C4-2B (cell line): ENCODE measurements around the gene TMEM185B.

Experiments used
- ZFX ChIP-seq: fragments of 450-650 bp; IDR thresholded peaks from 2 replicates; pipeline ENCODE4 v1.6.1; 2017
- TF ChIP-seq, protein P1 (sequence below): fragments of 450-650 bp; conservative IDR thresholded peaks from 2 replicates; pipeline ENCODE4 v1.5.1; 2017; ENCODE audit warnings: mild to moderate bottlenecking

DNA sequence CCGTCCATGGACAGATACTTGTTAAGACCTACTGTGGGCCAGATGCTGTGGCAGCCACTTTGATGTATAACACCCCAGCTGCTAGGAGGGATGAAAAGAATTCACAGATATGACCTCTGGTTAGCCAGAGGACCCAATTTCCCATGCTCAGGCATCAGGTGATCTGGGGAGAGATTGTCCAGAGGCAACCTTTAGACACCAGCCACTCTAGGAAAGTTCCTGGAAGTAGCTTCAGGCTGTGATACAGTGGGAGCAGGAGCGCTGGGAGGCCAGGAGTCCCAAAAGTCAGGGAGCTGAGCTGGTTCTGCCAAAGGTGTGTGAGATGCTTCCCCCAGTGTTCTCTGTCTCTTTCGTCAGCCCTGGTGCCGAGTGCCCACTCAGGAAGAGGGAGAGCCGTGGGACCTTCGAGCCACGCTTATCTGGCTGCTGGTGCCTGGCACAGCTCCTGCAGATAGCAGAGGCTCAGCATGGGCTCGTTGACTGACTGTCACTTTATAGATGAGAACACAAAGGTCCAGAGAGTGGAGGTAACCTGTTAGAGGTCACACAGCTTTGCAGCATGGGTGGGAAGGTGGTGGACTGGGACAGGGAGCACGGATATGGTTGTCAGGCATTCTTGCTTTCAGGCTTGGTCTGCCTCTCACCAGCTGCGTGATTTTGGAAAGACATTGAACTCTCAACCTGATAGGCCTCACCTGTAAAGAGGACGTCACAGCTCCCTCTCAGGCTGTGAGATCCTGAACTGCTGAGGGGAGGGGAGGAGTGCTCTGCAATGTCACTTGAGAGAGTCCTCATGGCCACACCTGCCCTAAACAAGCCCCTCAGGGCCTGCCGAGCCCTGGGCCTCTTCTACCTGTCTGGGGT is 21.7 kb upstream of the TMEM185B start:
- TF ChIP-seq, protein P1, sequence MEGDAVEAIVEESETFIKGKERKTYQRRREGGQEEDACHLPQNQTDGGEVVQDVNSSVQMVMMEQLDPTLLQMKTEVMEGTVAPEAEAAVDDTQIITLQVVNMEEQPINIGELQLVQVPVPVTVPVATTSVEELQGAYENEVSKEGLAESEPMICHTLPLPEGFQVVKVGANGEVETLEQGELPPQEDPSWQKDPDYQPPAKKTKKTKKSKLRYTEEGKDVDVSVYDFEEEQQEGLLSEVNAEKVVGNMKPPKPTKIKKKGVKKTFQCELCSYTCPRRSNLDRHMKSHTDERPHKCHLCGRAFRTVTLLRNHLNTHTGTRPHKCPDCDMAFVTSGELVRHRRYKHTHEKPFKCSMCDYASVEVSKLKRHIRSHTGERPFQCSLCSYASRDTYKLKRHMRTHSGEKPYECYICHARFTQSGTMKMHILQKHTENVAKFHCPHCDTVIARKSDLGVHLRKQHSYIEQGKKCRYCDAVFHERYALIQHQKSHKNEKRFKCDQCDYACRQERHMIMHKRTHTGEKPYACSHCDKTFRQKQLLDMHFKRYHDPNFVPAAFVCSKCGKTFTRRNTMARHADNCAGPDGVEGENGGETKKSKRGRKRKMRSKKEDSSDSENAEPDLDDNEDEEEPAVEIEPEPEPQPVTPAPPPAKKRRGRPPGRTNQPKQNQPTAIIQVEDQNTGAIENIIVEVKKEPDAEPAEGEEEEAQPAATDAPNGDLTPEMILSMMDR: no peak
- TF ChIP-seq ZFX: no peak
